Esophagus muscularis mucosa (tissue), 3 donors: Measurements from ENCODE around the gene NPIPB6.

Experiments
- POLR2A ChIP-seq: fragments of 450-650 bp; IDR thresholded peaks from one replicate; pipeline ENCODE4 v1.6.1; 2017; ENCODE audit warnings: antibody characterized with exemption, moderate library complexity, mild to moderate bottlenecking, low read depth
- POLR2AphosphoS5 ChIP-seq, 2 donors: sonication (generic); formaldehyde crosslinking; IDR thresholded peaks; one replicate each; pipeline ENCODE4 v1.6.1; 2017; ENCODE audit warnings: antibody characterized with exemption in 2 of 2
- TF ChIP-seq, protein P1 (sequence below), 3 experiments: fragments of 200-600 bp in 2 of 3; fragments of 450-650 bp in 1 of 3; sonication (generic) in 2 of 3; IDR thresholded peaks; one replicate each; pipeline ENCODE4 v1.5.1; 2017 to 2019; ENCODE audit warnings: antibody characterized with exemption in 3 of 3, mild to moderate bottlenecking in 2 of 3, moderate library complexity in 1 of 3

DNA sequence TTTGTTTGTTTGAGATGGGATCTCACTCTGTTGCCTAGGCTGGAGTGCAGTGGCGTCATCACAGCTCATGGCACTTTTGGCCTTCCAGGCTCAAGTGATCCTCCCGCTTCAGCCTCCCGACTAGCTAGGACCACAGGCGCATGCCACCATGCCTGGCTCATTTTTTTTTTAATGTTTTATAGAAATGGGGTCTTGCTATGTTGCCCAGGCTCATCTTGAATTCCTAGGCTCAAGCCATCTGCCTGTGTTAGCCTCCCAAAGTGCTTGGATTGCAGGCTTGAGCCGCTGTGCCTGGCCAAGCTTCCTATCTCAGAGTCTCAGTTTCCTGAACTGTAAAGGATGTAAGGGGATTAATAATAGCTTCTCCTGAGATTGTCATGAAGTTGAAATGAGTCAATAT is 63.0 kb downstream of the NPIPB6 start:
- TF ChIP-seq POLR2AphosphoS5 (IDR thresholded peaks at IDR 0.05) (no peak), POLR2A (no peak)
- TF ChIP-seq, protein P1, sequence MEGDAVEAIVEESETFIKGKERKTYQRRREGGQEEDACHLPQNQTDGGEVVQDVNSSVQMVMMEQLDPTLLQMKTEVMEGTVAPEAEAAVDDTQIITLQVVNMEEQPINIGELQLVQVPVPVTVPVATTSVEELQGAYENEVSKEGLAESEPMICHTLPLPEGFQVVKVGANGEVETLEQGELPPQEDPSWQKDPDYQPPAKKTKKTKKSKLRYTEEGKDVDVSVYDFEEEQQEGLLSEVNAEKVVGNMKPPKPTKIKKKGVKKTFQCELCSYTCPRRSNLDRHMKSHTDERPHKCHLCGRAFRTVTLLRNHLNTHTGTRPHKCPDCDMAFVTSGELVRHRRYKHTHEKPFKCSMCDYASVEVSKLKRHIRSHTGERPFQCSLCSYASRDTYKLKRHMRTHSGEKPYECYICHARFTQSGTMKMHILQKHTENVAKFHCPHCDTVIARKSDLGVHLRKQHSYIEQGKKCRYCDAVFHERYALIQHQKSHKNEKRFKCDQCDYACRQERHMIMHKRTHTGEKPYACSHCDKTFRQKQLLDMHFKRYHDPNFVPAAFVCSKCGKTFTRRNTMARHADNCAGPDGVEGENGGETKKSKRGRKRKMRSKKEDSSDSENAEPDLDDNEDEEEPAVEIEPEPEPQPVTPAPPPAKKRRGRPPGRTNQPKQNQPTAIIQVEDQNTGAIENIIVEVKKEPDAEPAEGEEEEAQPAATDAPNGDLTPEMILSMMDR (IDR thresholded peaks at IDR 0.05): no peak
